GM12801 (cell line): Measurements from ENCODE around the gene CAMTA1.

Source experiments
- TF ChIP-seq, protein P1 (sequence below): IDR thresholded peaks from one replicate; pipeline ENCODE4 v1.5.1; 2011; ENCODE audit warnings: control low read depth; ENCODE audit not compliant: insufficient read length; ENCODE audit errors: extremely low read depth

Gene CAMTA1

DNA sequence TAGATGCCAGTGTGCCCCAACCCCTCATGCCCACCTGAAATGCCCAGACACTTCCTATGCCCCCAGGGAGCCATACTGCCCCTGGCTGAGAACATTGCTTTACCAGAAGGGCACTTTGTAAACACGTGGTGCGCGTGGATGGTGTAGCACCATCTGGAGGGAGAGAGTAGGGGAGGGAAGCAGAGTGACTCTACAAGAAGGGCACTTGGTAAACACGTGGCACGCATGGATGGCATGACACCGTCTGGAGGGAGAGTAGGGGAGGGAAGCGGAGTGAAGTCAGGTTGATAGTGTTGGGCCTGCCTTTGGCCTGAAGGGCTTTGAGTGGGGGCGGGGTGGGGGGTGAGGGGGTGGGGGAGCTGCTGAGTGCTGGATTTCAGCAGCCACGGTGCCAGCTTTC, 661.8 kb downstream of the CAMTA1 start:
- TF ChIP-seq, protein P1, sequence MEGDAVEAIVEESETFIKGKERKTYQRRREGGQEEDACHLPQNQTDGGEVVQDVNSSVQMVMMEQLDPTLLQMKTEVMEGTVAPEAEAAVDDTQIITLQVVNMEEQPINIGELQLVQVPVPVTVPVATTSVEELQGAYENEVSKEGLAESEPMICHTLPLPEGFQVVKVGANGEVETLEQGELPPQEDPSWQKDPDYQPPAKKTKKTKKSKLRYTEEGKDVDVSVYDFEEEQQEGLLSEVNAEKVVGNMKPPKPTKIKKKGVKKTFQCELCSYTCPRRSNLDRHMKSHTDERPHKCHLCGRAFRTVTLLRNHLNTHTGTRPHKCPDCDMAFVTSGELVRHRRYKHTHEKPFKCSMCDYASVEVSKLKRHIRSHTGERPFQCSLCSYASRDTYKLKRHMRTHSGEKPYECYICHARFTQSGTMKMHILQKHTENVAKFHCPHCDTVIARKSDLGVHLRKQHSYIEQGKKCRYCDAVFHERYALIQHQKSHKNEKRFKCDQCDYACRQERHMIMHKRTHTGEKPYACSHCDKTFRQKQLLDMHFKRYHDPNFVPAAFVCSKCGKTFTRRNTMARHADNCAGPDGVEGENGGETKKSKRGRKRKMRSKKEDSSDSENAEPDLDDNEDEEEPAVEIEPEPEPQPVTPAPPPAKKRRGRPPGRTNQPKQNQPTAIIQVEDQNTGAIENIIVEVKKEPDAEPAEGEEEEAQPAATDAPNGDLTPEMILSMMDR, result no peak

DNA sequence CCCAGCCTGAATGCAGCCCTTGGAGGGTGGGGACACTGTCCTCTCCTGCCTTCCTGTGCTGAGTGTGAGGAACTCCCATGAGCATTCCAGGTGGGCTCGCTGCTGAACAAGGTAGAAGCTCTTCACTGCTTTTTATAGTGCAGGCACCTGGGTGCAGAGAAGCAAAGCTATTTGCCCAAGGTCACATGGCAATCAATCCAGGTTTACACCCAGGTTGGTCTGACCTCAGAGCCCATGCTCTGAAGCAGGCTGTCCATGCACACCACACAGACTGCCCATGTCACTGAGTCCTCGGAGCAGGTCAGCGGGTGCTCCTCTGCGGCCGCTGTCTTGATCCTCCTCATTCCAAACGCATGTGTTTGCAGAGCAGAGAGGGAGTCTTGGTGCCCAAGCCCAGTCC, 662.5 kb downstream of the CAMTA1 start:
- TF ChIP-seq, protein P1, result no peak

DNA sequence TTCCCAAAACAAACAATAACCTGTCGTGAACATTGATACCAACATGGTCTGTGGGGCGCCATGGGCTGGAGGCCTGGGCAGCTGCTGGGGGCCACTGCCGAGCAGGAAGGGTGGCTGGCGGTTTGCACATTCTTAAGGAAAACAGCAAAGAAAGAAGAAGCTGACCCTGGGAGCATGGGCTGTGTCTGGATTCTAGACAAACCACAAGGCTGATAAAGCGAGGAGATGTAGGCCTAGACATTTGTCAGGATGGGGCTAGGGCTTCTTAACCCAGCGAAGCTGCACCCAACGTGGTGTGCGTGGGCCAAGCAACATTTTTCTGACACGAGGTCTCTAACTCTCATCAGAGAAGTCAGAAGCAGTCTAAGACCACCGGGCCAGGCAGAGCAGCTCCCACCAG, 663.7 kb downstream of the CAMTA1 start:
- TF ChIP-seq, protein P1, result no peak

DNA sequence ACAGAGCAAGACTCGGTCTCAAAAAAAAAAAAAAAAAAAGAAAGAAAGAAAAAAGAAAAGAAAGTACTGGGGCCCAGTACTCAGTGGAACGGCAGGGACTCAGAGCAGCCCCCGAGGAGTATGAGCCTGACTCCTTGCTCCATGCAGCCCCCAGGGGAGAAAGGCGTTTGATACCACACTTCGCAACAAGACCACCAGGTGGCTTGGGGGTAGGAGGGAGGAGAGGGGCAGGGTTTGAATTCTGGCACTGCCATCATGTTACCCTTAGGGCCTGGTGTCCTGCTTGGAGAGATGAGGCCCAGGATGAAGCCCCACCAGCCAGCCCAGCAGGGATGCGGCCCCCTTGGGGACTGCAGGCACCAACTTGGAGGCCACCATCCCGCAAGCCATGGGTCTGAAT, 664.5 kb downstream of the CAMTA1 start:
- TF ChIP-seq, protein P1, result no peak

DNA sequence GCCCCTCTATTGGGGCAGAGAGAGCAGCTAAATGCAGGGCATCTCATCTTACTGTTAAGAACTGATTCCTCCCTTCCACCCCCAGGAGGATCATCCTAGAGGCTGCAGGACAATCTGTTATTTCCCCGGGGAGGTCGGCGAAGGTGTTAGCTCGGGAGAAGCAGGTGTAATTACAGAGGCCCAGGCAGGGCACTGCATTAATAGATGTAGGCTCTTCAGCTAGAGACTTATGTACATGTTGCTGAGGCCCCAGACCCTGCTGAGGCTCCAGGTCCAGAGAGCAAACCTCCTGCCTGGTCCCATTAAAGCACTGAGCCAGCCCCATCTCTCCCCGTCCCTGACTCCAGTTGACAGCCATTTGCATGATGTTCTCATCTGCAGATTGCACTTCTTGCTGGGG, 665.6 kb downstream of the CAMTA1 start:
- TF ChIP-seq, protein P1, result no peak

DNA sequence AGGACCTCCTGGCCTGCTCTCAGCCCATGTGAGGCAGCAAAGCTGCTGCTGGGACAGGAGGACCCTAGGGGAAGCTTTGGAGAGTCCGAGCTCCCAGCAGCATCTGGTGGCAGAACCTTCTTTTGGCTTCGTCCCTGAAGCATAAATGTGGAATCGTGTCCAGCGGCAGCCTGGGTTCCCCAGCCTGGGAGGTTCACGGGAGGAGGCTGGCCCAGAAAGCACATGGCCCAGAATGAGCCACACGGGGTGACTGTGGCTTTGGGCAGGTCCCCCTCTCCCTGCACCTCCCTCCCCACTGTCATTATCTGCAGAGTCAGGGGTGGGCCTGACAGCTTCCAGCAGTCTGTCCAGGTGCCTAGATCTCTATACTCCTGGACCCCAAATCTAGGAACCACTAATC, 667.8 kb downstream of the CAMTA1 start:
- TF ChIP-seq, protein P1, result no peak

DNA sequence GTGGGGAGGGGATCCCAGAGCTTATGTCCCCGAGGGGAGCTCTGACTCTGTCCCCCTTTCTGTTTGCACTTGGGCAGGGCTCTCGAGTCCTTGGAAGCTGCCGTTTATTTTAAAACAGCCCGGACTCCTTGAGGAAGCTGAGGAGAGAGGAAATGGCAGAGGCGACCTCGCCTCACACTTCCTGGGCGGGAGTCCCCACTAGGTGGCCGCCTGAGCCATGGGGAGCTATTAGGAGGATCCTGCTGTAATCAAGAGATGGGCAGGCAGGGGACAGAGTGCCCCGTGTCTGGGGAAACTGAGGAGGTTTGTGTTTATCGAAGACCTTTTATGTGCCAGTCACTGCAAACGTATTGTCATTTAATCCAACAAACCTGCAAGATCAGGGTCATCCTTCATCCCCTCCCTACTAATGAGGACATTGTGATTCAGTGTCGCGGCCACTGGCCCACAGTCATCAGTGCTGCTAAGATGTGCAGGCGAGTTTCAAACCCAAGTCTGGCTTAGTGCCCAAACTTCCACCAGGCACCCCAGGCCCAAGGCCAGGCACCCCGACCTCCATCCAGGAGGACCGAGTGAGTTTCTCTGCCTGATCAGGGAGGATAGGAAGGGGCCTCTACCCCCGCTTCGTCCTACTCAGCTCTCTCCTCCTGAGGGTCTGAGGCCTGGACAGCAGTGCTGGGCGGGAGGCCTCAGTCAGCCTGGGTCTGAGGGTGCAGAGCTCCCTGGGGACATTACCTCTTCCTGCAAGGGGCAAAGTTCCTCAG, 669.0 kb downstream of the CAMTA1 start:
- TF ChIP-seq, protein P1, result no peak
